ENCODE results near the gene KLK13. TPM values are rescaled to one million over a fixed set of nuclear protein-coding genes. Genes with fewer than 3 reads are reported as not detected.

Gene KLK13
- total and polyA plus RNA-seq, 2 experiments from 2014 or later, result 0.52 TPM; not detected in 1

GRCh38 chr19:51060336-51060735, 4.6 kb downstream of the KLK13 start:
- H3K27ac ChIP-seq, result no peak overlapping the region
- no peak overlapping the region for H2AFZ ChIP-seq
- H3K9me3 ChIP-seq (ENCODE audit: low read depth), result no peaks in the 10 kb centered on the region
- no peaks in the 10 kb centered on the region for H3K79me2 ChIP-seq
- no peak overlapping the region for H3K4me2 ChIP-seq
- H3K36me3 ChIP-seq (replicated peaks; ENCODE audit: insufficient read depth, low read depth), result no peaks in the 10 kb centered on the region
- no peaks in the 10 kb centered on the region for H3K27me3 ChIP-seq
- 71% methylated on average over 4 of the region's 4 CpGs for WGBS (ENCODE audit: low lambda C conversion rate, missing lambda C conversion rate)
- H3K4me3 ChIP-seq, result no peak overlapping the region
- no peak for DNase-seq (ENCODE audit: low spot score)
- H3K9me2 ChIP-seq (replicated peaks; ENCODE audit: insufficient read depth), result no peaks in the 10 kb centered on the region
- peaks cover 3% of the 10 kb centered on the region for H3K4me1 ChIP-seq (ENCODE audit: insufficient read depth)
- no peaks in the 10 kb centered on the region for H4K20me1 ChIP-seq (ENCODE audit: insufficient read depth, poor library complexity, severe bottlenecking)
- TF ChIP-seq CTCF (IDR thresholded peaks at IDR 0.05; ENCODE audit: poor library complexity), result no peak
- no peak for TF ChIP-seq EZH2 (IDR thresholded peaks at IDR 0.05; ENCODE audit: borderline replicate concordance)
- TF ChIP-seq EZH2phosphoT487 (IDR thresholded peaks at IDR 0.05; ENCODE audit: low read depth, severe bottlenecking, unreplicated experiment), result no peak

DNA sequence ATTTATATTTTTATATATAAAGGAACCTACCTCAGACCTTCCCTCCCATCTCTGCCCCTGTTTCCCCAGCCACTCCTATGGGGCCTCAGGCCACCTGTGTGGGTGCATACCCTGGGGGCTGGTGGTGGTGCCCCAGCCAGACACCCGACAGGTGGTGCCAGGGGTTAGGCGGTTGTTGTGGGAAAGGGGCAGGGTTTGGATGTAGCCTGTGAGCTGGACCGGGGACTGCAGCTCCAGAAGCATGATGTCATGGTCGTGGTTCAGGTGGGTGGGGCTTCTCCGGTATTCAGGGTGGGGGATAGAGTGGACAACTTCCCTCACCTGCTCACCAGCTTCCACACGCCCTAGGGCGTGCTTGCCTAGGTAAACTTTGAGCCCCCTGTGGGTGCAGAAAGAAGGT, 5.2 kb downstream of the KLK13 start:
- TF ChIP-seq EZH2phosphoT487 (IDR thresholded peaks at IDR 0.05; ENCODE audit: low read depth, severe bottlenecking, unreplicated experiment) (no peak), CTCF (IDR thresholded peaks at IDR 0.05; ENCODE audit: poor library complexity) (no peak), EZH2 (IDR thresholded peaks at IDR 0.05; ENCODE audit: borderline replicate concordance) (no peak)
- Histone ChIP-seq H3K4me1 (ENCODE audit: insufficient read depth) (no peaks in the 10 kb centered on the region), H3K4me3 (no peak overlapping the region), H3K9me2 (replicated peaks; ENCODE audit: insufficient read depth) (no peaks in the 10 kb centered on the region), H3K4me2 (no peak overlapping the region), H3K27me3 (no peaks in the 10 kb centered on the region), H2AFZ (no peak overlapping the region), H3K79me2 (no peaks in the 10 kb centered on the region), H4K20me1 (ENCODE audit: insufficient read depth, poor library complexity, severe bottlenecking) (no peaks in the 10 kb centered on the region), H3K9me3 (ENCODE audit: low read depth) (no peaks in the 10 kb centered on the region), H3K36me3 (replicated peaks; ENCODE audit: insufficient read depth, low read depth) (no peaks in the 10 kb centered on the region), H3K27ac (no peak overlapping the region)
- no peak for DNase-seq (ENCODE audit: low spot score)
- WGBS (ENCODE audit: low lambda C conversion rate, missing lambda C conversion rate), result 73% methylated on average over 7 of the region's 7 CpGs

DNA sequence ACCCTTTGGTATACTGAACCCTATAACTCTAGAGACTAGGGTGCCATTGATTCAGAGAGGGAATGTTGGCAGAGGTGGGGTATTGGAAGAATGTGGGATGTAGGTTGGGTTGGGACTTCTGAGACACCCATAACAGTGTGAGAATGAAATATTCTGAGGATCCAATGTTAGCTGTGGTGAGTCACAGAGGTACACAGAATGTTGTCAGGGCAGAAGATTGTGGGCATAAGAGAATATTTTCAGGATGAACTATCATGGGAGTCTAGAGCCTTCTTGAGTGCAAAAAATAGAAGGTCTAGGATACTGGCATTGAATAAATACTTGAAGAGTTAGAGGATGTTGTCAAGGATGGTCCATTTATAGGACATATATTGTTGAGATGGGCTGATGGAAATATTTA, 9.0 kb downstream of the KLK13 start:
- no peak overlapping the region for H3K4me3 ChIP-seq
- no peaks in the 10 kb centered on the region for H3K27me3 ChIP-seq
- no peak overlapping the region for H2AFZ ChIP-seq
- H3K9me2 ChIP-seq (replicated peaks; ENCODE audit: insufficient read depth), result no peaks in the 10 kb centered on the region
- H3K79me2 ChIP-seq, result no peaks in the 10 kb centered on the region
- no peak overlapping the region for H3K4me2 ChIP-seq
- H4K20me1 ChIP-seq (ENCODE audit: insufficient read depth, poor library complexity, severe bottlenecking), result no peaks in the 10 kb centered on the region
- H3K4me1 ChIP-seq (ENCODE audit: insufficient read depth), result no peaks in the 10 kb centered on the region
- H3K27ac ChIP-seq, result no peak overlapping the region
- H3K9me3 ChIP-seq (ENCODE audit: low read depth), result no peaks in the 10 kb centered on the region
- DNase-seq (ENCODE audit: low spot score), result no peak
- no peak for TF ChIP-seq CTCF (IDR thresholded peaks at IDR 0.05; ENCODE audit: poor library complexity)
- no peak for TF ChIP-seq EZH2 (IDR thresholded peaks at IDR 0.05; ENCODE audit: borderline replicate concordance)
- no peak for TF ChIP-seq EZH2phosphoT487 (IDR thresholded peaks at IDR 0.05; ENCODE audit: low read depth, severe bottlenecking, unreplicated experiment)
- H3K36me3 ChIP-seq (replicated peaks; ENCODE audit: insufficient read depth, low read depth), result no peaks in the 10 kb centered on the region

DNA sequence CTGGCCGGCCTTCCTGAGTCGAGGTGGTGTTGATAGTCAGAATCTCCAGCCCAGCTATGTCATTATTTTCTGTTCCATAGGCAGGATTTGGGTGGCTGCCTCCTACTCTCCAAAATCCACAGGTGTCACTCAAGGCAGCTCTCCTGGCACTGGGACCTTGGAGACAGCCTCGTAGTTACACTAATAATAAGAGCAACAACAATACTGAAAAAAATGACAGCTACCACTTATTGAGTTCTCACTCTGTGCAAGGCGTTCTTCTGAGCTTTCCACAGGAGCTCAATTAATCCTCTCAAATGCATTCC, 17.9 kb downstream of the KLK13 start:
- Histone ChIP-seq H4K20me1 (ENCODE audit: insufficient read depth, poor library complexity, severe bottlenecking) (no peaks in the 10 kb centered on the region), H3K27ac (no peak overlapping the region), H3K4me3 (no peak overlapping the region), H3K9me3 (ENCODE audit: low read depth) (no peaks in the 10 kb centered on the region), H3K27me3 (no peaks in the 10 kb centered on the region), H3K4me1 (ENCODE audit: insufficient read depth) (no peaks in the 10 kb centered on the region), H3K79me2 (no peaks in the 10 kb centered on the region), H2AFZ (no peak overlapping the region), H3K9me2 (replicated peaks; ENCODE audit: insufficient read depth) (no peaks in the 10 kb centered on the region), H3K36me3 (replicated peaks; ENCODE audit: insufficient read depth, low read depth) (no peaks in the 10 kb centered on the region), H3K4me2 (no peak overlapping the region)
- TF ChIP-seq CTCF (IDR thresholded peaks at IDR 0.05; ENCODE audit: poor library complexity) (no peak), EZH2 (IDR thresholded peaks at IDR 0.05; ENCODE audit: borderline replicate concordance) (no peak), EZH2phosphoT487 (IDR thresholded peaks at IDR 0.05; ENCODE audit: low read depth, severe bottlenecking, unreplicated experiment) (no peak)
- WGBS (ENCODE audit: low lambda C conversion rate, missing lambda C conversion rate), result 19% methylated on average over 3 of the region's 4 CpGs
- no peak for DNase-seq (ENCODE audit: low spot score)

Data from hepatocyte (in vitro differentiated cells).